Measurements from ENCODE around the gene RIF1. TPM values are rescaled to one million over a fixed set of nuclear protein-coding genes. Genes with fewer than 3 reads are reported as not detected.

RIF1 gene, protein sequence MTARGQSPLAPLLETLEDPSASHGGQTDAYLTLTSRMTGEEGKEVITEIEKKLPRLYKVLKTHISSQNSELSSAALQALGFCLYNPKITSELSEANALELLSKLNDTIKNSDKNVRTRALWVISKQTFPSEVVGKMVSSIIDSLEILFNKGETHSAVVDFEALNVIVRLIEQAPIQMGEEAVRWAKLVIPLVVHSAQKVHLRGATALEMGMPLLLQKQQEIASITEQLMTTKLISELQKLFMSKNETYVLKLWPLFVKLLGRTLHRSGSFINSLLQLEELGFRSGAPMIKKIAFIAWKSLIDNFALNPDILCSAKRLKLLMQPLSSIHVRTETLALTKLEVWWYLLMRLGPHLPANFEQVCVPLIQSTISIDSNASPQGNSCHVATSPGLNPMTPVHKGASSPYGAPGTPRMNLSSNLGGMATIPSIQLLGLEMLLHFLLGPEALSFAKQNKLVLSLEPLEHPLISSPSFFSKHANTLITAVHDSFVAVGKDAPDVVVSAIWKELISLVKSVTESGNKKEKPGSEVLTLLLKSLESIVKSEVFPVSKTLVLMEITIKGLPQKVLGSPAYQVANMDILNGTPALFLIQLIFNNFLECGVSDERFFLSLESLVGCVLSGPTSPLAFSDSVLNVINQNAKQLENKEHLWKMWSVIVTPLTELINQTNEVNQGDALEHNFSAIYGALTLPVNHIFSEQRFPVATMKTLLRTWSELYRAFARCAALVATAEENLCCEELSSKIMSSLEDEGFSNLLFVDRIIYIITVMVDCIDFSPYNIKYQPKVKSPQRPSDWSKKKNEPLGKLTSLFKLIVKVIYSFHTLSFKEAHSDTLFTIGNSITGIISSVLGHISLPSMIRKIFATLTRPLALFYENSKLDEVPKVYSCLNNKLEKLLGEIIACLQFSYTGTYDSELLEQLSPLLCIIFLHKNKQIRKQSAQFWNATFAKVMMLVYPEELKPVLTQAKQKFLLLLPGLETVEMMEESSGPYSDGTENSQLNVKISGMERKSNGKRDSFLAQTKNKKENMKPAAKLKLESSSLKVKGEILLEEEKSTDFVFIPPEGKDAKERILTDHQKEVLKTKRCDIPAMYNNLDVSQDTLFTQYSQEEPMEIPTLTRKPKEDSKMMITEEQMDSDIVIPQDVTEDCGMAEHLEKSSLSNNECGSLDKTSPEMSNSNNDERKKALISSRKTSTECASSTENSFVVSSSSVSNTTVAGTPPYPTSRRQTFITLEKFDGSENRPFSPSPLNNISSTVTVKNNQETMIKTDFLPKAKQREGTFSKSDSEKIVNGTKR (N-terminal part only)
- 29.8 TPM for polyA plus RNA-seq (2013, experiment 1 of 2)
- polyA plus RNA-seq (2013, experiment 2 of 2), result 28.9 TPM

DNA sequence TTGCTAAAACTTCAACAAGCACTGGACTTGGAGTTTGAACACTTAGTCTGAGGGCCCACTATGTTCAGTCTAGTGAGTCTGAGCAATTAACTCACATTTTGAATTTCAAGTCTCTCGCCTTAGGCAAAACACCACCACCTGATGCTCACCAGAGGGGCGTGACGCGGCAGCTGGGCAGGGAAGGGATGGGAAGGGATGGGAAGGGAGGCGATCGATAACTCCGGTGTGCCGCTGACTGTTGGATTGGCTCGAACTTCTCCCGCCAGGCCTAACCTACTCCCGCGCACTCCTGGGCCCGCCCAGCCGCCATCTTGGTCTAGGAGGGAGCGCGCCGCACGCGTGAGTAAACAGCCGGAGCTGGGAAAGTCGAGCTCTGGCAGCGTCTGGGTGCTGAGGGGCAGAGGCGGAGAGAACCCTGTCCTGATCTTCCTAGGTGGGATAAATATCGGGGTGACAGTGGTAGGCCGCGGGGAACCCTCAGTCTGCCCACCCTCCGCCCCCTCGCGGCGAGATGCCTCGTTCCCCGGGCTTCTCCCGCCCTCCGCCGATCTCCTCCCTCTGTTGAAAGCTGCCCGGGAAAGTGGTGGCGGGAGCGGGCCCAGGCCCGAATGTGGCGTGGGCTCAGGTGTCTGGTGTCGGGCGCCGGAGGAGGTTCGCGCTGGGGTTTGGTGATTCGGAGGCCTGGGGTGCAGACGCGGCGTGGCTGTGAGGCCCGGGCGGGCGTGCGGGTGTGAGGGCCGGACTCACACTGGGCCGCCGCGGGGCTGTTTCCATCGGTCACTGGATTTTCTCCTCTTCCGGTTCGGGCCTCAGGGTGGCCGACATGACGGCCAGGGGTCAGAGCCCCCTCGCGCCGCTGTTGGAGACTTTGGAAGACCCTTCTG, at the start of gene RIF1:
RIF1 (plus strand) TSS at position 302 of the 884 bp plus-strand sequence; CDS start at position 824, 522 bp downstream.
- H4K8ac ChIP-seq (ENCODE audit: low read depth, low read length), result no peak within 1 kb of the TSS
- H2BK120ac ChIP-seq (ENCODE audit: low read depth, low read length), result no peak within 1 kb of the TSS
- peaks cover 2% of the 10 kb centered on the region for H3K36me3 ChIP-seq (ENCODE audit: control insufficient read depth, insufficient read depth, low read length)
- no peak within 1 kb of the TSS for H4K5ac ChIP-seq (ENCODE audit: low read length)
- H3K23ac ChIP-seq (ENCODE audit: low read length), result peak within 1 kb of the TSS; percentile 94
- H3K4me3 ChIP-seq (ENCODE audit: low read length), result peak within 1 kb of the TSS; percentile 100
- H3K4ac ChIP-seq (ENCODE audit: low read depth, low read length), result peak within 1 kb of the TSS; percentile 7
- H3K79me2 ChIP-seq (ENCODE audit: control insufficient read depth, insufficient read depth, low read length), result peaks cover 33% of the 10 kb centered on the region
- peak within 1 kb of the TSS; percentile 86 for H2BK5ac ChIP-seq (ENCODE audit: low read length)
- no peaks in the 10 kb centered on the region for H3K4me1 ChIP-seq (ENCODE audit: control insufficient read depth, low read depth, low read length)
- no peak within 1 kb of the TSS for H2BK15ac ChIP-seq (replicated peaks; ENCODE audit: low read depth)
- no peak within 1 kb of the TSS for H2AK5ac ChIP-seq (ENCODE audit: low read length)
- H3K27ac ChIP-seq (ENCODE audit: low read depth, low read length), result peak within 1 kb of the TSS; percentile 94
- H3K4me2 ChIP-seq (ENCODE audit: low read length), result peak within 1 kb of the TSS; percentile 68
- H3K18ac ChIP-seq (ENCODE audit: low read length), result peak within 1 kb of the TSS; percentile 81
- peak within 1 kb of the TSS; percentile 97 for H3K56ac ChIP-seq (ENCODE audit: low read length)
- H3K27me3 ChIP-seq (ENCODE audit: insufficient read depth, low read length, poor library complexity), result no peaks in the 10 kb centered on the region
- no peaks in the 10 kb centered on the region for H3K79me1 ChIP-seq (ENCODE audit: low read length)
- WGBS (ENCODE audit: extremely low coverage, insufficient coverage, low lambda C conversion rate), result no CpG with 5 or more reads among the region's 65 CpGs
- peak within 1 kb of the TSS; percentile 99 for H3K9ac ChIP-seq (ENCODE audit: low read length)
- peak; percentile 98 for DNase-seq

DNA sequence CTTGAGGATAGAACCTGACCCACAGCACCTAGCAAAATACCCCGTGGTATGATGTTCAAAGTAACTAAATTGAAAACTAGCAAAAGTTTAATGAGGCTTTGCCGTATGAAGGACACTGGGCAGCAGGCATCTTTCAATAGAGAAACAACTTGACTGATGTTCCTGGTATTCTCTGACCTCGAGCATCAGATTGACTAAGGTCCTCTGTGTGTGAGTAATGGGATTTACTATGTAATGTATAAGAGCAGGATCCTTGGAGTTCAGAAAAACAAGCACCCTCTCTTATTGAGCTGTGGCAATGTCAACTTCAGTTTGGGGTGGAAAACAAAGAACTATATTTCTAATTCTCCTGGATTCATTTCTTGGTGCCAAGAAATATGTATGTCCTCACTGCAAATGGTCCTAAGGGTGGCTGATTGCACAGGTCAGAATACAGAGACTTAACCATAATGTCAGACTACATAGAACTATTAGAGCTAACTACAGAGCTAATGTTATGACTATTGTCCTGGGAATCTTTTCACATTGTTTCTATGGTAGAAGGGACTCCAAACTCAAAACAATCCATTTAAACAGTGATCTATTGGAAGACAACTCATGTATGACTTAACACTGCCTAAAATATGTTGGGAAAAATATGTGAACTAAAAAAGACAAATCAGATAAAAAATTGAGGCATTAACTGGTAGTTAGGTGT, 47.9 kb upstream of the RIF1 start:
- H3K79me1 ChIP-seq (ENCODE audit: low read length), result no peaks in the 10 kb centered on the region
- no CpG with 5 or more reads among the region's 3 CpGs for WGBS (ENCODE audit: extremely low coverage, insufficient coverage, low lambda C conversion rate)
- no peak overlapping the region for H3K4me3 ChIP-seq (ENCODE audit: low read length)
- no peak overlapping the region for H2AK5ac ChIP-seq (ENCODE audit: low read length)
- H3K4ac ChIP-seq (ENCODE audit: low read depth, low read length), result no peak overlapping the region
- no peak overlapping the region for H3K4me2 ChIP-seq (ENCODE audit: low read length)
- no peaks in the 10 kb centered on the region for H3K4me1 ChIP-seq (ENCODE audit: control insufficient read depth, low read depth, low read length)
- no peak overlapping the region for H2BK5ac ChIP-seq (ENCODE audit: low read length)
- H3K18ac ChIP-seq (ENCODE audit: low read length), result no peak overlapping the region
- no peak overlapping the region for H3K27ac ChIP-seq (ENCODE audit: low read depth, low read length)
- no peak overlapping the region for H3K56ac ChIP-seq (ENCODE audit: low read length)
- H2BK15ac ChIP-seq (replicated peaks; ENCODE audit: low read depth), result no peak overlapping the region
- H2BK120ac ChIP-seq (ENCODE audit: low read depth, low read length), result no peak overlapping the region
- H3K36me3 ChIP-seq (ENCODE audit: control insufficient read depth, insufficient read depth, low read length), result no peaks in the 10 kb centered on the region
- no peaks in the 10 kb centered on the region for H3K79me2 ChIP-seq (ENCODE audit: control insufficient read depth, insufficient read depth, low read length)
- no peak overlapping the region for H4K8ac ChIP-seq (ENCODE audit: low read depth, low read length)
- no peak for DNase-seq
- no peak overlapping the region for H3K9ac ChIP-seq (ENCODE audit: low read length)
- H3K27me3 ChIP-seq (ENCODE audit: insufficient read depth, low read length, poor library complexity), result no peaks in the 10 kb centered on the region
- no peak overlapping the region for H4K5ac ChIP-seq (ENCODE audit: low read length)
- H3K23ac ChIP-seq (ENCODE audit: low read length), result no peak overlapping the region

DNA sequence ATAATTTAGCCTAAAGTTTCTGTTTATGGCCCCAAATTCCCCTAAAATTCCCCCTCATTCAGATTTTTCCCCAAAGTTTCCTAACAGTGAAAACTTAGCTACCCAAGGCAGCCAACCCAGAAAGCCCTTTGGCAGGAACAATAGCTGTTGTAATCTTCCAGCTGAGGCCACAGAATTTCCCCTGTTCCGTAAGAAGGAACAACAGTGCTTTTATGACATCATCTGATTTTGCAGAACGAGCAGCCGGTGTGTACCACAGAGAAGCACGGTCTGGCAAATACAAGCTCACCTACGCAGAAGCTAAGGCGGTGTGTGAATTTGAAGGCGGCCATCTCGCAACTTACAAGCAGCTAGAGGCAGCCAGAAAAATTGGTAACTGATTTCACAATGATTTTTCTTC, 46.0 kb upstream of the RIF1 start:
- no peak overlapping the region for H2BK15ac ChIP-seq (replicated peaks; ENCODE audit: low read depth)
- no peaks in the 10 kb centered on the region for H3K36me3 ChIP-seq (ENCODE audit: control insufficient read depth, insufficient read depth, low read length)
- H4K8ac ChIP-seq (ENCODE audit: low read depth, low read length), result no peak overlapping the region
- H4K5ac ChIP-seq (ENCODE audit: low read length), result no peak overlapping the region
- no peak overlapping the region for H3K18ac ChIP-seq (ENCODE audit: low read length)
- no peaks in the 10 kb centered on the region for H3K79me1 ChIP-seq (ENCODE audit: low read length)
- H3K27ac ChIP-seq (ENCODE audit: low read depth, low read length), result no peak overlapping the region
- H3K56ac ChIP-seq (ENCODE audit: low read length), result no peak overlapping the region
- H2BK5ac ChIP-seq (ENCODE audit: low read length), result no peak overlapping the region
- H3K4ac ChIP-seq (ENCODE audit: low read depth, low read length), result no peak overlapping the region
- H3K9ac ChIP-seq (ENCODE audit: low read length), result no peak overlapping the region
- no peaks in the 10 kb centered on the region for H3K27me3 ChIP-seq (ENCODE audit: insufficient read depth, low read length, poor library complexity)
- no peaks in the 10 kb centered on the region for H3K79me2 ChIP-seq (ENCODE audit: control insufficient read depth, insufficient read depth, low read length)
- H2BK120ac ChIP-seq (ENCODE audit: low read depth, low read length), result no peak overlapping the region
- H2AK5ac ChIP-seq (ENCODE audit: low read length), result no peak overlapping the region
- no peak overlapping the region for H3K4me2 ChIP-seq (ENCODE audit: low read length)
- H3K4me1 ChIP-seq (ENCODE audit: control insufficient read depth, low read depth, low read length), result no peaks in the 10 kb centered on the region
- no peak for DNase-seq
- WGBS (ENCODE audit: extremely low coverage, insufficient coverage, low lambda C conversion rate), result no CpG with 5 or more reads among the region's 8 CpGs
- H3K23ac ChIP-seq (ENCODE audit: low read length), result no peak overlapping the region
- no peak overlapping the region for H3K4me3 ChIP-seq (ENCODE audit: low read length)

DNA sequence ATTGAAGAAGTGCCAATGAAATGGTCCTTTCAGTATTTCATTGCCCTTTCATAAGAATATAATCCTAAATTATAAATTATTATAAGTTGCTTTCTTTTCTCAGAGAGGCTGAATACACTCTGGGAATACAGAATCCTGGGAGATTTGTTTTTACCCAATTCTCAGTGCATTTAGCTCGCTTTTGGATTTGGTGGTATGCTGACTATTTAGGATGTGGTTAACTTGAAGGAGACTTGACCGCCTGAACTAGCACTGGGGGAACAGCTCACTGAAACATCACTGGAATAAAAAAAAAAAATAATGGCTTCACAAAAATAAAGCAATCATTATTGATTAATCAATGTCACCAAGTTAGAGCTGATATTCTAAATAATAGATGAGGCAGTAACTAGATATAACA, 42.1 kb upstream of the RIF1 start:
- H3K4me3 ChIP-seq (ENCODE audit: low read length), result no peak overlapping the region
- H2BK15ac ChIP-seq (replicated peaks; ENCODE audit: low read depth), result no peak overlapping the region
- H3K4me2 ChIP-seq (ENCODE audit: low read length), result no peak overlapping the region
- H3K23ac ChIP-seq (ENCODE audit: low read length), result no peak overlapping the region
- no CpG with 5 or more reads among the region's 2 CpGs for WGBS (ENCODE audit: extremely low coverage, insufficient coverage, low lambda C conversion rate)
- H3K36me3 ChIP-seq (ENCODE audit: control insufficient read depth, insufficient read depth, low read length), result no peaks in the 10 kb centered on the region
- no peaks in the 10 kb centered on the region for H3K79me1 ChIP-seq (ENCODE audit: low read length)
- no peaks in the 10 kb centered on the region for H3K79me2 ChIP-seq (ENCODE audit: control insufficient read depth, insufficient read depth, low read length)
- H3K4me1 ChIP-seq (ENCODE audit: control insufficient read depth, low read depth, low read length), result no peaks in the 10 kb centered on the region
- no peak overlapping the region for H4K5ac ChIP-seq (ENCODE audit: low read length)
- no peak overlapping the region for H3K4ac ChIP-seq (ENCODE audit: low read depth, low read length)
- no peak for DNase-seq
- H3K27ac ChIP-seq (ENCODE audit: low read depth, low read length), result no peak overlapping the region
- no peak overlapping the region for H4K8ac ChIP-seq (ENCODE audit: low read depth, low read length)
- no peak overlapping the region for H2BK5ac ChIP-seq (ENCODE audit: low read length)
- H3K9ac ChIP-seq (ENCODE audit: low read length), result no peak overlapping the region
- no peak overlapping the region for H3K18ac ChIP-seq (ENCODE audit: low read length)
- no peak overlapping the region for H3K56ac ChIP-seq (ENCODE audit: low read length)
- no peak overlapping the region for H2BK120ac ChIP-seq (ENCODE audit: low read depth, low read length)
- no peak overlapping the region for H2AK5ac ChIP-seq (ENCODE audit: low read length)
- no peaks in the 10 kb centered on the region for H3K27me3 ChIP-seq (ENCODE audit: insufficient read depth, low read length, poor library complexity)

Measured in mesendoderm (in vitro differentiated cells).